GM12892 (cell line): ENCODE data around the gene PTPRQ.
A peak's percentile ranks its signal among the peaks of the same experiment; 100 is the strongest.

Experiments
- DNase-seq: peaks from one replicate; pipeline ENCODE4 v3.0.0; 2011; ENCODE audit not compliant: insufficient read length
- FAIRE-seq: peaks from 2 replicates; lab custom pipeline; 2011; peaks lifted over from hg19 to GRCh38; lab: Jason Lieb, UNC
- POLR2A ChIP-seq: IDR thresholded peaks from 2 replicates; pipeline ENCODE4 v1.6.1; 2011; ENCODE audit warnings: low read depth, low read length, control low read depth
- POLR2AphosphoS5 ChIP-seq: IDR thresholded peaks from 2 replicates; pipeline ENCODE4 v1.6.1; 2011; ENCODE audit warnings: low read depth, low read length, control low read depth
- TAF1 ChIP-seq: IDR thresholded peaks from 2 replicates; pipeline ENCODE4 v1.6.1; 2011; ENCODE audit warnings: low read depth, mild to moderate bottlenecking, control low read depth, low read length, borderline replicate concordance

The PTPRQ gene

DNA sequence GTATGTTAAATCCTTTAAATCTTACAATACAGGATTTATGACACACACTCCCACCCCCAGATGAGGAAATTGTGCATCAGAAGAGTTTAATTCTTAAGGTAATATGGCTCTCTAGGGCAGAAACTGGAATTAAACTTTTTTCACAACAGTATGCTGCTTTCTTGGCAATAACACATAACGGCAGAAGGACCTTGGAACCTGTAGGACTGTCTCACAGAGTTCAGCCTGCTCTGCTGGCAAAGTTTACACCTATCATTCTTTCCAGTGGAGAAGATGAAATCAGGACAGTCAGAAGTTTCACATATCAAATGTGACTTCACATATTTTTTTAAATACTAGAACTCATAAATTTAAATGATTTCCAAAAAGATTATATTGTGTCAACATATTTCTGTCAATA is 232.8 kb downstream of the PTPRQ start:
- no peak for DNase-seq
- peak; percentile 33 for FAIRE-seq
- TF ChIP-seq POLR2A = no peak
- TF ChIP-seq POLR2AphosphoS5 = no peak
- TF ChIP-seq TAF1 = no peak

DNA sequence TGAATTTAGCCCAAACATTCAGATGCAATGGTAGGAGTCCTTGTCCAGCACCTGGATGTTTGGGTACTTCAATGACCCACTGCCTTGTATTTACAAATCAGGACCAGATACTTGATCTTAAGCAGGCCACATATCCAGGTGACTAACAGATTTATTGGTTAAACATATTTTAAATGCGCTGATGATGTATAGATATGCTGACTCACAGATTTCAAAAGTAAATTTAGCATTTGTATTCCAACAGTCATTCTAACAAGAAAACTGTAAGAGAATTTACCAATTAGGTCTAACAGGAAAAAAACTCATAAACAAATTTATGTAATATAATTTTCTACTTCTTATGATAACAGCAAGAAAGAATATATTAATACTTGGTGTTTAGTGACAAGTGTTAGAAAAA is 234.0 kb downstream of the PTPRQ start:
- TF ChIP-seq TAF1 (no peak), POLR2A (no peak), POLR2AphosphoS5 (no peak)
- DNase-seq (no peak), FAIRE-seq (no peak)

DNA sequence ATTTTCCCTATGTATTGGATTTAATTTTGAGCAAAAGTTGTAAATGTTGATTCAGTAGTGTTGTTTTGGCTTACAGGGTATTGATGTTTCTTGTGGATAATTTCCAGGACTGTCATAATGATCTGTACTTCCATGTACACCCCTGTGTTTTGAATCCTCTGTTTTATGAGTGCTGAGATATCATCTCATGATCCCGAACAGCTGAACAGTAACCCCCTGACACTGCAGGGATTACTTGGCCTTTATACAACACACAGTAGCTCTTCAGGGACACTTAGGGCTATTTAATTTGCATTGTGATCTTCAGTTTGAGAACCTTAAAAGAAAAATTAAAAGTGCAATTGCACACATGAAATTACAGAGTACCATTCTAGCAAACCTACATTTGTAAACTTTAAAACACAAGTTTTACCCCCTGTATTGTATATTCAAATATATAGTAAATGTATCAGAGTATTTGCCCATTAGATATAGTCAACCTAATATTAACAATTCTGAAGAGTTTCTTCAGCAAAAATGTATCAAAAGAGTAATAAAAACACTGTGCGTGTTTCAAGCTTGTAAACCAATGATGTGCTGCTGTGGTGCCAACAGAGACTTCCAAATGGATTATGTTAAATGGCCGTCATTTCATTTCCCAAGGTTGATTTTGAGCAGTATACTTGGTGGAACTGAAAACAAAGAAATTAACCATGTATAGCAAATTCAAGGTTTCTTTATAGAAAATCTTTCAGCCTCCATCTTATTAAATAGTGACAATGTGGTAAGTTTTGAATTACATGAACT is 235.5 kb downstream of the PTPRQ start:
- TF ChIP-seq TAF1 (no peak), POLR2AphosphoS5 (no peak), POLR2A (no peak)
- FAIRE-seq (no peak), DNase-seq (no peak)

DNA sequence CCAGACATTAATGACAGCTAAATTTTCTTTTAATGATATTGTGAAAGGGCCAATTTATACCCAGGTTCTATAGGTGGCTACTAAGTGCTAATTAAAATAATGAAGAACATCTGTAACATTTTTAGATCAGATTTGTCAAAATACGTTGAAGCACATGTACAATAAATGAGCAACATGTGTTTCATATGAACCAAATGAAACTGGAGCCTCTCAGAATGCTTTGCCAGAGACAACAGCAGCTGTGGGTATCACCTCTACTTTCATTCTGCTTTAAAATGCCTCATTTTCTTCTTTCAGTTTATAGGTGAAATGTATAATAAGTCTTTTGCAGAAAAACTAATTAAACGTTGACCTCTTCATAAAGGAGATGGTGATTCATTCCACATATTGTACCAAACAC is 237.3 kb downstream of the PTPRQ start:
- TF ChIP-seq POLR2A = no peak
- no peak for TF ChIP-seq TAF1
- TF ChIP-seq POLR2AphosphoS5 = no peak
- no peak for FAIRE-seq
- no peak for DNase-seq

DNA sequence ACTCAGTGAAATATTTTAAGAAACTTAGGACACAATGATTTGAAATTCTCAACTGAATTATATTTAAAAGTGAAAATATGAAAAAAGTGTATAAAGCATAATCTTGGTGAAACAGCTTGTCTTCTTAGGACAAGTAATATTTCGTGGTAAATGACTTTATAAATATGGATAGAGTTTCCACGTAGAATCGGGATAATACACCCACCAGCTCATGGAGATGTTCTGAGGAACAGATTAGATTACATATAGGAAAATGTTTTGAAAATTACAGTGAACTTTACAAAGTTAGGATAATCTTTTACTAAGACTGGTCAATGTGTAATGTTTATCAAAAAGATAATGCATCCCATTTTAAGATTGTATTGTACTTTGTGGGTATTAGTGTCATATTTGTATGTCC is 237.8 kb downstream of the PTPRQ start:
- no peak for DNase-seq
- no peak for FAIRE-seq
- TF ChIP-seq POLR2AphosphoS5 (no peak), TAF1 (no peak), POLR2A (no peak)

DNA sequence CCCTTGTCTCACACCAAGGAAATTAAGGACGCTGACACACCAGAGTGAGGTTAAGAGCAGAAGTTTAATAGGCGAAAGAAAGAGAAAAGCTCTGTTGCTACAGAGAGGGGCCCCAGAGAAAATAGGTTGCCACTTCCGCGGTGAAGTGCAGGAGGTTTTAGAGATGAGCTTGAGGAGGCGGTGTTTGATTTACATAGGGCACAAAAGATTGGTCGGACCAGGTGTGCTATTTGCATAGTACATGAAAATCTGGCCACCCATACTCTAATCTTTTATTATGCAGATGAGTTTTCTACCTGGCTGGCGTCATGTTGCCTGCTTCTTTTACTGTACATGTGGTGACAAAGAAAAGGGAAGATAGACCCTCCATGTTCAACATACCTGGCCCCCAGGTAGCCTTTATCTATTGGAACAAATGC is 240.1 kb downstream of the PTPRQ start:
- TF ChIP-seq TAF1 = no peak
- no peak for TF ChIP-seq POLR2AphosphoS5
- TF ChIP-seq POLR2A = no peak
- DNase-seq (no peak), FAIRE-seq (no peak)

DNA sequence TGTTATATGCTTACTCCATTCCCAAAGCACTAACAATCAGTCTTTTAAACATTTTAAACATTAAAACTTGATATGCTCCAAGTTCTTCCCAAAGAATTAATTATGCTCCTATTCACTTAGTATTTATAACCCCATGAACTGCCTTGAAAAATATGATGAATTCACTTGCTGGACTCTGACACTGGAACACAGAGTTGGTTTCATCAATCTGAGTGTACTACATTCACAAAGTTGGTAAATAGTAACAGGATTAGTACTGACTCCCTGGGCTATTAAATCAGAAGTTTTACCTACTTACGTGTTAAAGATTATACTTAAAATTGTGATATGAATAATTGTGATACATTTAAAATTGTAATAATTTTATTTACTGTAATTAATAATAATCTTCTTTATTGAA is 246.1 kb downstream of the PTPRQ start:
- TF ChIP-seq TAF1 (no peak), POLR2AphosphoS5 (no peak), POLR2A (no peak)

DNA sequence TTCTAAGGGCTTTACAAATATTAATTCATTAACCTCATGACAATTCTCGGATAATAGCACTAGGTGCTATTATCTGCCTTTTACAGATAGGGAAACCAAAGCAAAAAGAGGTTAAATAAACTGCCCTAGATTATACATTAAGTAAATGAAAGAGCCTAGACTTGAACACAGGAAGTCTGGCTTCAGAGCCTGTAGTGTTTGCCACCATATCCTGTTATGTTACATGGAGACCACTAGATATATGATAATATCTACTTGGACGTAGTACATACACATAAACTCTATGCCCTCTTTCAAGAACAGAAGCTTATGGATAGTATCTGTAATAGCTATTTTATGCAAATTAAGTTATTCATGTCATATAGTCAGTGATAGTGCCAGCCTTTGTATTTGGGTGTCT is 246.5 kb downstream of the PTPRQ start:
- TF ChIP-seq TAF1 = no peak
- no peak for TF ChIP-seq POLR2AphosphoS5
- TF ChIP-seq POLR2A = no peak
- no peak for DNase-seq
- FAIRE-seq = no peak

More for the DNA sequence above, 246.1 kb downstream of the PTPRQ start:
- no peak for FAIRE-seq
- no peak for DNase-seq

DNA sequence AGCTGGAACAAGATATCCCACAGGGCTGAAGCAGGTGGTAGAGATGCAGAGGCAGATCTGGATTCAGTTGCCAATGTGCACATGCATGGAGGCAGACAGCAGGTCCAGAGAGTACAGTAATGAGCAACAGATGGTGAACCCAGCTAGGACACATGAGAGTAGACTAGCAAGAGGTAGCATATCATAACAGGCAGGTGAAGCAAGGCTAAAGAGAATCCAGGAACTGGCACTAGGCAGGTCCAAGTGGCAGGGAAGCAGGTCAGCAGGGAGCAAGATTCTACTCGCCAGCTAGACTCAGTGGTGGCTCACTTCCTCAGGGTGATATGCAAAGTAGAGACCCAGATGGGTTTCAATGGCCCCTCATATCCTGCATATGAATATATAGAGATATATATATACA is 248.1 kb downstream of the PTPRQ start:
- TF ChIP-seq TAF1 (no peak), POLR2A (no peak), POLR2AphosphoS5 (no peak)
- FAIRE-seq = no peak
- no peak for DNase-seq

DNA sequence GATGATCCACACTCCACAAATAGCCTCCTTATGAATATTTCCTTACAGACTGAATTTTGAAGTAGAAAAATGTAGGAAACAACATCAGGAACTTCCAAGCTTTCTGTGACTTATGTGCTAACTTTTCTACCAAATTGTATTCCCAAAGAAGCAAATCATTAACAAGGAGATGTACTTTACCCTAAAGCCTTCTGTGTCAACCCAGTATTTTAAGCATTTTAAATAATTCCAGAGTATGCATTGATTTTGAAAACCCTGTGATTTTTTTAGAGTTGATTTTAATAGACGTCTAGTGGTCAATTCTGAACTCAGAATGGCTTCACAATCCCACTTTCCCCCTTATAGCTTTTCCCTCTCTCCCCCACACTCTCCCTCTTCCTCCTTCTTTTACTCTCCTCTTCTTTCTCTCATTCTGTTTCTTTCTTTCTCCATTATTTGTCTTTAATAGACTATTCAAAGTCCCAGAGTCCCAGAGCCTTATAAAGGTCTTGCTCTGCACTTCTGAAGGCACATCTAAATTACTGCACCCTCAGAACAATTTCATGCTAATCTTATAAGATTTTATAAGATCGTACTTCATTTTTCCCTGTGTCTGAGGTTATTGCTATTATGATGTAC is 253.3 kb downstream of the PTPRQ start:
- FAIRE-seq = no peak

DNA sequence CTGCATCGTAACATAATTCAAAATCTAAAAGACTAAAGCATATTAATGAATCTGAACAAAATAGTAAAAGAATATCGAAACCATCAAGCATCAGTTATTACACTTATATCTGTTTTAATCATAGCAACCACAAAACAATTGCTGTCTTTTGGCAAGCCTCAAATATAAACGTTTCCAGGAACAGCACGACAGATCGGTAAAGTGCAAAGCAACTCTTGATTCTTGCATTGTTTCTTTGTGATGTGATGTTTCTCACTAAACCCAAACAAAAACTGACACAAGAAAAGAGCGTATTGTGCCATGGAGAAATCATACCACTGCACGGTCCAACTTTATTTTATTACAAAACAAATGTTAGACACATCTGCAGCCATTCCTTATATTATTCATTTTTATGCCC is 254.2 kb downstream of the PTPRQ start:
- TF ChIP-seq POLR2A (no peak), POLR2AphosphoS5 (no peak), TAF1 (no peak)
- DNase-seq (no peak), FAIRE-seq (no peak)

More for the DNA sequence above, 253.3 kb downstream of the PTPRQ start:
- TF ChIP-seq TAF1 = no peak
- DNase-seq = no peak
